Measurements from ENCODE around the gene PRICKLE3. TPM values are rescaled to one million over a fixed set of nuclear protein-coding genes. Genes with fewer than 3 reads are reported as not detected.

The PRICKLE3 gene
- total RNA-seq, 5 donors from 2014 or later (not counting 1 experiment from before 2014, with no cell fraction given): 5.5 to 15.4 (median 12.6) TPM

GRCh38 chrX:49220100-49220499 is 33.9 kb upstream of the PRICKLE3 start:
- ChIA-PET CTCF (no interaction called here), POLR2A (no interaction called here)
- no peak for DNase-seq
- ATAC-seq (replicated peaks in 1 of 4): no peak
- Histone ChIP-seq H3K4me1 (ENCODE audit: control insufficient read depth in 1 of 2, extremely low read depth in 1 of 2, insufficient read depth in 2 of 2, low read length in 2 of 2) (no peaks in the 10 kb centered on the region), H3K9me3 (no peaks in the 10 kb centered on the region), H3K27ac (ENCODE audit: low read length) (no peak overlapping the region), H3K4me3 (ENCODE audit: control insufficient read depth in 1 of 2, extremely low read depth in 1 of 2, low read length in 1 of 2) (no peak overlapping the region), H3K36me3 (ENCODE audit: control insufficient read depth in 2 of 2, extremely low read depth in 1 of 2, insufficient read depth in 1 of 2, low read length in 1 of 2) (no peaks in the 10 kb centered on the region), H3K27me3 (replicated peaks in 1 of 2; ENCODE audit: control insufficient read depth in 2 of 2, extremely low read depth in 1 of 2, insufficient read depth in 2 of 2, low read length in 1 of 2) (no peaks in the 10 kb centered on the region)
- H3K4me1 Mint-ChIP-seq: peaks cover 0 to 4% (median 0%) of the 10 kb centered on the region in 3 donors
- no peak overlapping the region for H3K27ac Mint-ChIP-seq
- H3K36me3 Mint-ChIP-seq: no peaks in the 10 kb centered on the region
- peaks cover 1 to 21% of the 10 kb centered on the region in 2 donors for H3K27me3 Mint-ChIP-seq
- H3K9me3 Mint-ChIP-seq: no peaks in the 10 kb centered on the region
- H3K4me3 Mint-ChIP-seq: no peak overlapping the region

GRCh38 chrX:49214996-49215526 is 28.9 kb upstream of the PRICKLE3 start:
- H3K4me1 ChIP-seq (ENCODE audit: control insufficient read depth in 1 of 2, extremely low read depth in 1 of 2, insufficient read depth in 2 of 2, low read length in 2 of 2): no peaks in the 10 kb centered on the region
- H3K4me3 ChIP-seq (ENCODE audit: control insufficient read depth in 1 of 2, extremely low read depth in 1 of 2, low read length in 1 of 2): no peak overlapping the region
- Mint-ChIP-seq H3K27me3 (no peaks in the 10 kb centered on the region), H3K4me1 (peaks cover 0 to 3% (median 0%) of the 10 kb centered on the region in 3 donors), H3K36me3 (no peaks in the 10 kb centered on the region), H3K9me3 (peaks cover 0 to 8% (median 0%) of the 10 kb centered on the region in 3 donors), H3K4me3 (no peak overlapping the region), H3K27ac (no peak overlapping the region)
- 95% methylated on average over 2 of the region's 14 CpGs for whole genome bisulfite sequencing (ENCODE audit: insufficient coverage)
- no peak for DNase-seq
- peaks cover 0 to 9% of the 10 kb centered on the region in 2 experiments for H3K27me3 ChIP-seq (replicated peaks in 1 of 2; ENCODE audit: control insufficient read depth in 2 of 2, extremely low read depth in 1 of 2, insufficient read depth in 2 of 2, low read length in 1 of 2)
- H3K27ac ChIP-seq (ENCODE audit: low read length): no peak overlapping the region
- H3K9me3 ChIP-seq: no peaks in the 10 kb centered on the region
- POLR2A ChIA-PET: no interaction called here
- CTCF ChIA-PET: no interaction called here
- no peak for ATAC-seq (replicated peaks in 1 of 4)
- no peaks in the 10 kb centered on the region for H3K36me3 ChIP-seq (ENCODE audit: control insufficient read depth in 2 of 2, extremely low read depth in 1 of 2, insufficient read depth in 1 of 2, low read length in 1 of 2)

- peaks cover 0 to 14% of the 10 kb centered on the region in 2 experiments for H3K27me3 ChIP-seq (replicated peaks in 1 of 2; ENCODE audit: control insufficient read depth in 2 of 2, extremely low read depth in 1 of 2, insufficient read depth in 2 of 2, low read length in 1 of 2)
- Mint-ChIP-seq H3K36me3 (no peaks in the 10 kb centered on the region), H3K4me3 (no peak overlapping the region), H3K27ac (no peak overlapping the region), H3K27me3 (no peaks in the 10 kb centered on the region), H3K4me1 (no peaks in the 10 kb centered on the region), H3K9me3 (peaks cover 0 to 8% (median 0%) of the 10 kb centered on the region in 3 donors)
- no peak overlapping the region for H3K27ac ChIP-seq (ENCODE audit: low read length)
- CTCF ChIA-PET: interaction anchor here in 1 of 2 donors (0.6 kb wide), 1 partner anchor 770 kb away, joined by 3 read pairs; no protein-coding TSS in a partner anchor
- H3K36me3 ChIP-seq (ENCODE audit: control insufficient read depth in 2 of 2, extremely low read depth in 1 of 2, insufficient read depth in 1 of 2, low read length in 1 of 2): no peaks in the 10 kb centered on the region
- H3K4me1 ChIP-seq (ENCODE audit: control insufficient read depth in 1 of 2, extremely low read depth in 1 of 2, insufficient read depth in 2 of 2, low read length in 2 of 2): peaks cover 0 to 2% of the 10 kb centered on the region in 2 experiments
- WGBS (ENCODE audit: insufficient coverage): no CpG with 5 or more reads among the region's 2 CpGs
- H3K9me3 ChIP-seq: no peaks in the 10 kb centered on the region
- DNase-seq (no peak), ATAC-seq (replicated peaks in 1 of 4) (no peak)
- POLR2A ChIA-PET: no interaction called here
- H3K4me3 ChIP-seq (ENCODE audit: control insufficient read depth in 1 of 2, extremely low read depth in 1 of 2, low read length in 1 of 2): no peak overlapping the region
Measured at GRCh38 chrX:49214416-49214815, 28.2 kb upstream of the PRICKLE3 start.

GRCh38 chrX:49212861-49213260 is 26.7 kb upstream of the PRICKLE3 start:
- DNase-seq (no peak), ATAC-seq (replicated peaks in 1 of 4) (no peak)
- Histone ChIP-seq H3K27ac (ENCODE audit: low read length) (no peak overlapping the region), H3K27me3 (replicated peaks in 1 of 2; ENCODE audit: control insufficient read depth in 2 of 2, extremely low read depth in 1 of 2, insufficient read depth in 2 of 2, low read length in 1 of 2) (peaks cover 0 to 14% of the 10 kb centered on the region in 2 experiments), H3K4me3 (ENCODE audit: control insufficient read depth in 1 of 2, extremely low read depth in 1 of 2, low read length in 1 of 2) (no peak overlapping the region), H3K36me3 (ENCODE audit: control insufficient read depth in 2 of 2, extremely low read depth in 1 of 2, insufficient read depth in 1 of 2, low read length in 1 of 2) (no peaks in the 10 kb centered on the region), H3K9me3 (no peaks in the 10 kb centered on the region), H3K4me1 (ENCODE audit: control insufficient read depth in 1 of 2, extremely low read depth in 1 of 2, insufficient read depth in 2 of 2, low read length in 2 of 2) (peaks cover 0 to 2% of the 10 kb centered on the region in 2 experiments)
- Mint-ChIP-seq H3K4me3 (no peak overlapping the region), H3K36me3 (no peaks in the 10 kb centered on the region), H3K27ac (no peak overlapping the region), H3K27me3 (no peaks in the 10 kb centered on the region), H3K4me1 (no peaks in the 10 kb centered on the region), H3K9me3 (peaks cover 0 to 8% (median 0%) of the 10 kb centered on the region in 3 donors)
- ChIA-PET POLR2A (no interaction called here), CTCF (no interaction called here)
- WGBS (ENCODE audit: insufficient coverage): 60% methylated on average over 1 of the region's 1 CpG

- no peak overlapping the region for H3K27ac ChIP-seq (ENCODE audit: low read length)
- peaks cover 0 to 14% of the 10 kb centered on the region in 2 experiments for H3K27me3 ChIP-seq (replicated peaks in 1 of 2; ENCODE audit: control insufficient read depth in 2 of 2, extremely low read depth in 1 of 2, insufficient read depth in 2 of 2, low read length in 1 of 2)
- ChIA-PET POLR2A (no interaction called here), CTCF (no interaction called here)
- no peaks in the 10 kb centered on the region for H3K36me3 ChIP-seq (ENCODE audit: control insufficient read depth in 2 of 2, extremely low read depth in 1 of 2, insufficient read depth in 1 of 2, low read length in 1 of 2)
- H3K4me3 ChIP-seq (ENCODE audit: control insufficient read depth in 1 of 2, extremely low read depth in 1 of 2, low read length in 1 of 2): no peak overlapping the region
- WGBS (ENCODE audit: insufficient coverage): 100% methylated on average over 2 of the region's 2 CpGs
- DNase-seq (no peak), ATAC-seq (replicated peaks in 1 of 4) (no peak)
- Mint-ChIP-seq H3K4me1 (no peaks in the 10 kb centered on the region), H3K27me3 (no peaks in the 10 kb centered on the region), H3K9me3 (peaks cover 0 to 8% (median 0%) of the 10 kb centered on the region in 3 donors), H3K4me3 (no peak overlapping the region), H3K36me3 (no peaks in the 10 kb centered on the region), H3K27ac (no peak overlapping the region)
- H3K4me1 ChIP-seq (ENCODE audit: control insufficient read depth in 1 of 2, extremely low read depth in 1 of 2, insufficient read depth in 2 of 2, low read length in 2 of 2): peaks cover 0 to 2% of the 10 kb centered on the region in 2 experiments
- no peaks in the 10 kb centered on the region for H3K9me3 ChIP-seq
Measured at GRCh38 chrX:49212209-49212608, 26.0 kb upstream of the PRICKLE3 start.

- H3K36me3 Mint-ChIP-seq: no peaks in the 10 kb centered on the region
- DNase-seq (no peak), ATAC-seq (replicated peaks in 1 of 4) (no peak)
- Histone ChIP-seq H3K4me1 (ENCODE audit: control insufficient read depth in 1 of 2, extremely low read depth in 1 of 2, insufficient read depth in 2 of 2, low read length in 2 of 2) (peaks cover 0 to 2% of the 10 kb centered on the region in 2 experiments), H3K36me3 (ENCODE audit: control insufficient read depth in 2 of 2, extremely low read depth in 1 of 2, insufficient read depth in 1 of 2, low read length in 1 of 2) (no peaks in the 10 kb centered on the region), H3K4me3 (ENCODE audit: control insufficient read depth in 1 of 2, extremely low read depth in 1 of 2, low read length in 1 of 2) (no peak overlapping the region), H3K27ac (ENCODE audit: low read length) (no peak overlapping the region), H3K27me3 (replicated peaks in 1 of 2; ENCODE audit: control insufficient read depth in 2 of 2, extremely low read depth in 1 of 2, insufficient read depth in 2 of 2, low read length in 1 of 2) (peaks cover 0 to 16% of the 10 kb centered on the region in 2 experiments), H3K9me3 (no peaks in the 10 kb centered on the region)
- ChIA-PET CTCF (no interaction called here), POLR2A (interaction anchor here (0.5 to 0.7 kb wide), 2 partner anchors 79 to 90 kb away, joined by 3 to 4 read pairs; no protein-coding TSS in a partner anchor)
- H3K4me1 Mint-ChIP-seq: no peaks in the 10 kb centered on the region
- no peak overlapping the region for H3K27ac Mint-ChIP-seq
- no peaks in the 10 kb centered on the region for H3K27me3 Mint-ChIP-seq
- WGBS (ENCODE audit: insufficient coverage): no CpG with 5 or more reads among the region's 9 CpGs
- no peak overlapping the region for H3K4me3 Mint-ChIP-seq
- peaks cover 0 to 8% (median 0%) of the 10 kb centered on the region in 3 donors for H3K9me3 Mint-ChIP-seq
Measured at GRCh38 chrX:49211074-49211473, 24.9 kb upstream of the PRICKLE3 start.

Data from T-cell (primary cell).